ENCODE results near the gene TMBIM4. TPM values are rescaled to one million over a fixed set of nuclear protein-coding genes. Genes with fewer than 3 reads are reported as not detected.

Gene TMBIM4
- total RNA-seq, 6 experiments from 2014 or later = 72.3 to 88.9 (median 77.7) TPM

- H3K4me3 ChIP-seq = no peak overlapping the region
- ATAC-seq = no peak
Measured at GRCh38 chr12:66090157-66090556, 79.6 kb downstream of the TMBIM4 start.

GRCh38 chr12:66087365-66087943 lies 82.3 kb downstream of the TMBIM4 start:
- H3K27me3 ChIP-seq = no peaks in the 10 kb centered on the region
- TF ChIP-seq POLR2A (IDR thresholded peaks at IDR 0.05) = no peak
- peak; percentile 71 to 80 (median 72) for TF ChIP-seq CTCF (IDR thresholded peaks at IDR 0.05)
- 19% methylated on average over 9 of the region's 10 CpGs for WGBS (ENCODE audit: insufficient coverage, low coverage, low lambda C conversion rate, missing lambda C conversion rate)
- peak; percentile 87 to 95 (median 91) for ATAC-seq
- peak in 2 of 3 donors; percentile 46 to 64 for DNase-seq
- no peaks in the 10 kb centered on the region for H3K9me3 ChIP-seq
- intact Hi-C loops (cut with DNase I) = no loop called here
- no peak overlapping the region for H3K4me3 ChIP-seq
- H3K27ac ChIP-seq = no peak overlapping the region
- no peaks in the 10 kb centered on the region for H3K36me3 ChIP-seq
- no peaks in the 10 kb centered on the region for H3K4me1 ChIP-seq

More at GRCh38 chr12:66090157-66090556, 79.6 kb downstream of the TMBIM4 start:
- DNase-seq = no peak
- H3K27me3 ChIP-seq = no peaks in the 10 kb centered on the region
- H3K36me3 ChIP-seq = no peaks in the 10 kb centered on the region
- H3K9me3 ChIP-seq = no peaks in the 10 kb centered on the region
- TF ChIP-seq POLR2A (IDR thresholded peaks at IDR 0.05) (no peak), CTCF (IDR thresholded peaks at IDR 0.05) (no peak)
- WGBS (ENCODE audit: insufficient coverage, low coverage, low lambda C conversion rate, missing lambda C conversion rate) = 50% methylated on average over 4 of the region's 4 CpGs
- H3K4me1 ChIP-seq = no peaks in the 10 kb centered on the region
- no peak overlapping the region for H3K27ac ChIP-seq
- intact Hi-C loops (cut with DNase I) = no loop called here

GRCh38 chr12:66085998-66086397 lies 83.8 kb downstream of the TMBIM4 start:
- no peak overlapping the region for H3K27ac ChIP-seq
- DNase-seq (no peak), ATAC-seq (no peak)
- no peaks in the 10 kb centered on the region for H3K36me3 ChIP-seq
- intact Hi-C loops (cut with DNase I) = no loop called here
- no peaks in the 10 kb centered on the region for H3K9me3 ChIP-seq
- H3K27me3 ChIP-seq = no peaks in the 10 kb centered on the region
- H3K4me1 ChIP-seq = no peaks in the 10 kb centered on the region
- H3K4me3 ChIP-seq = no peak overlapping the region
- TF ChIP-seq CTCF (IDR thresholded peaks at IDR 0.05) (no peak), POLR2A (IDR thresholded peaks at IDR 0.05) (no peak)
- WGBS (ENCODE audit: insufficient coverage, low coverage, low lambda C conversion rate, missing lambda C conversion rate) = 82% methylated on average over 2 of the region's 2 CpGs

Other genes starting within 250 kb of the TMBIM4 start
- 10 to 100 TPM in 2 of 6 experiments, 1 to 10 TPM in 4; 5.2 to 13.0 (median 7.8) TPM for gene LLPH, start 39.2 kb downstream of the TMBIM4 start, total RNA-seq
- gene IRAK3, start 19.2 kb upstream of the TMBIM4 start, total RNA-seq = 1 to 10 TPM; 1.3 to 7.0 (median 3.5) TPM
- 1 to 10 TPM; 1.5 to 4.2 (median 3.3) TPM for gene HELB, start 132.5 kb upstream of the TMBIM4 start, total RNA-seq

Measured in right lobe of liver (tissue), 6 donors.